Measurements from ENCODE around the gene PPP2R5A. TPM values are rescaled to one million over a fixed set of nuclear protein-coding genes. Genes with fewer than 3 reads are reported as not detected.

Gene PPP2R5A
- total and polyA plus RNA-seq, 9 donors = 23.2 to 34.2 (median 28.4) TPM

DNA sequence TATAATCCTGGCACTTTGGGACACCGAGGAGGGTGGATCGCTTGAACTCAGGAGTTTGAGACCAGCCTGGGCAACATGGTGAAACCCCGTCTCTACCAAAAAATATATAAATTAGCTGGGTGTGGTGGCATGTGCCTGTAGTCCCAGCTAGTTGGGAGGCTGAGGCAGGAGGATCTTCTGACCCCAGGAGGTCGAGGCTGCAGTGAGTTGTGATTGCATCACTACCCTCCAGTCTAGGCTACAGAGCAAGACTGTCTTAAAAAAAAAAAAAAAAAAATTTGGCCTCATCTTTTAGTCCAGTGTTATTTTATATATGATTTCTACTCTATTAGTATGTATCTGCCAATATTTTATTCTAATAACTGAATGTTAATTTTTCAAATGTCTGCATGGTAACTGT, 59.7 kb downstream of the PPP2R5A start:
- Histone ChIP-seq H3K27me3 (ENCODE audit: control insufficient read depth, insufficient read depth, low read length) (no peaks in the 10 kb centered on the region), H3K4me3 (ENCODE audit: low read length) (no peak overlapping the region), H3K4me1 (ENCODE audit: control insufficient read depth, insufficient read depth, low read length) (no peaks in the 10 kb centered on the region), H3K27ac (ENCODE audit: low read length) (no peak overlapping the region), H3K36me3 (ENCODE audit: control insufficient read depth, insufficient read depth, low read length) (peaks cover 9% of the 10 kb centered on the region), H3K9me3 (replicated peaks; ENCODE audit: control insufficient read depth, low read depth, low read length) (no peaks in the 10 kb centered on the region)
- DNase-seq = no peak
- no CpG with 5 or more reads among the region's 4 CpGs for WGBS (ENCODE audit: insufficient coverage)

DNA sequence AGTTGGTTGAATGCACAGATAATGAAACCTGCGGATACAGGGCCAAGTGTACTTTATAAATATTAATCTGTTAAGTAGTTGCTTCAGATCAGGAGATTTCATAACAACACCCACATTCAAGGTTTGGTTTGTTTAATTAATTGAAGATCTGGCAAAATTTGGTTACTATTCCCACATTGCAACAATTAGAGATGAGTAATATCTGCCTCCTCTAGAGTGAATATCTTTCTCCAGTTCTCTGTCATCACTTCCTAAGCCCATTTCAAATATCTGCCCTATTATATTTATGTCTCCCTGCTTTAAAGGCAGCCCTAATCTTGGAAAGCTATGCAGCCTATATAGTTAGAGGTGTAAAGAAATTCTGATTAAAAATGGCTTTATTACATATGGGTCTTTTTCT, 61.4 kb downstream of the PPP2R5A start:
- no CpG with 5 or more reads among the region's 1 CpG for WGBS (ENCODE audit: insufficient coverage)
- no peaks in the 10 kb centered on the region for H3K9me3 ChIP-seq (replicated peaks; ENCODE audit: control insufficient read depth, low read depth, low read length)
- DNase-seq = no peak
- no peaks in the 10 kb centered on the region for H3K27me3 ChIP-seq (ENCODE audit: control insufficient read depth, insufficient read depth, low read length)
- no peaks in the 10 kb centered on the region for H3K4me1 ChIP-seq (ENCODE audit: control insufficient read depth, insufficient read depth, low read length)
- H3K4me3 ChIP-seq (ENCODE audit: low read length) = no peak overlapping the region
- no peak overlapping the region for H3K27ac ChIP-seq (ENCODE audit: low read length)
- peaks cover 13% of the 10 kb centered on the region for H3K36me3 ChIP-seq (ENCODE audit: control insufficient read depth, insufficient read depth, low read length)

DNA sequence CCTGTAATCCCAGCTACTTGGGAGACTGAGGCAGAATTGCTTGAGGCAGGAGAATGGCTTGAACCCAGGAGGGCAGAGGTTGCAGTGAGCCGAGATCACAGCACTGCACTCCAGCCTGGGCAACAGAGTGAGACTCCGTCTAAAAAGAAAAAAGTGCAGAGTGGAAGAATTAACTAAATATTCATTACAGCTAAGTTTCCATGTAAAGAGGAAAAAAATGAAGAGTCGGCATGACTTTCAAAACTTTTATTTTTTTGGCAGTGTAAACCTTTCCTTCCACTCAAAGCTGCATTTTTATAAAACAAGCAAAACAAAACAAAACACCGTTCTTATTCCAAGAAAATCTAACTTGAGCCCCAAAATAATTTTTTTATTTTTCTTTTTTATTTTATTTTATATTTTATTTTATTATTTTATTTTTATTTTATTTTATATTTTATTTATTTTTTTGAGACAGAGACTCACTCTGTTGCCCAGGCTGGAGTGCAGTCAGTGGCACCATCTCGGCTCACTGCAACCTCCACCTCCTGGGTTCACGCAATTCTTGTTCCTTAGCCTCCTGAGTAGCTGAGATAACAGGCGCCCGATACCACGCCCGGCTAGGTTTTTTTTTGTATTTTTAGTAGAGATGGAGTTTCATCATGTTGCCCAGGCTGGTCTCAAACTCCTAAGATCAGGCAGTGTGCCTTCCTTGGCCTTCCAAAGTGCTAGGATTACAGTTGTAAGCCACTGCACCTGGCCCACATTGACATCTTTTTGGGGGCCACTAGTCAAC, 66.6 kb downstream of the PPP2R5A start:
- no peaks in the 10 kb centered on the region for H3K27me3 ChIP-seq (ENCODE audit: control insufficient read depth, insufficient read depth, low read length)
- H3K4me3 ChIP-seq (ENCODE audit: low read length) = no peak overlapping the region
- WGBS (ENCODE audit: insufficient coverage) = no CpG with 5 or more reads among the region's 10 CpGs
- no peak overlapping the region for H3K27ac ChIP-seq (ENCODE audit: low read length)
- no peak for DNase-seq
- H3K9me3 ChIP-seq (replicated peaks; ENCODE audit: control insufficient read depth, low read depth, low read length) = no peaks in the 10 kb centered on the region
- H3K4me1 ChIP-seq (ENCODE audit: control insufficient read depth, insufficient read depth, low read length) = no peaks in the 10 kb centered on the region
- peaks cover 31% of the 10 kb centered on the region for H3K36me3 ChIP-seq (ENCODE audit: control insufficient read depth, insufficient read depth, low read length)

DNA sequence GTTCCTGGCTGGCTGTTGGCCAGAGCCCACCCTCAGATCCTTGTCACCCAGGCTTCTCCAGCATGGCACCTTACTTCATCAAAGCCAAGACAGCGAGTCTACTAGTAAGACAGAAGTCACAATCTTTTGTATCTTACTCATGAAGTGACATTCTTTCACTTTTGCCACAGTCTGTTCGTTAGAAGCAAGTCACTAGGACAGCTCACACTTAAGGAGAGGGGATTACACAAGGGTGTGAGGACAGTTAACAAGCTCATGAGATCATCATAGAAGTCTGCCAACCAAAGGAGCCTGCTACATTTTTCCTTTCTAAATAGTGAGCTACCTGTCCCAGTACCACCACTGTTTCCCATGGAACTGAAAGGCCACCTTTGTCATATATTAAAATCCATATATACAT, 68.0 kb downstream of the PPP2R5A start:
- peaks cover 33% of the 10 kb centered on the region for H3K36me3 ChIP-seq (ENCODE audit: control insufficient read depth, insufficient read depth, low read length)
- H3K9me3 ChIP-seq (replicated peaks; ENCODE audit: control insufficient read depth, low read depth, low read length) = no peaks in the 10 kb centered on the region
- H3K4me3 ChIP-seq (ENCODE audit: low read length) = no peak overlapping the region
- no peak overlapping the region for H3K27ac ChIP-seq (ENCODE audit: low read length)
- no peaks in the 10 kb centered on the region for H3K27me3 ChIP-seq (ENCODE audit: control insufficient read depth, insufficient read depth, low read length)
- no peak for DNase-seq
- WGBS (ENCODE audit: insufficient coverage) = no CpG with 5 or more reads among the region's 2 CpGs
- H3K4me1 ChIP-seq (ENCODE audit: control insufficient read depth, insufficient read depth, low read length) = no peaks in the 10 kb centered on the region

DNA sequence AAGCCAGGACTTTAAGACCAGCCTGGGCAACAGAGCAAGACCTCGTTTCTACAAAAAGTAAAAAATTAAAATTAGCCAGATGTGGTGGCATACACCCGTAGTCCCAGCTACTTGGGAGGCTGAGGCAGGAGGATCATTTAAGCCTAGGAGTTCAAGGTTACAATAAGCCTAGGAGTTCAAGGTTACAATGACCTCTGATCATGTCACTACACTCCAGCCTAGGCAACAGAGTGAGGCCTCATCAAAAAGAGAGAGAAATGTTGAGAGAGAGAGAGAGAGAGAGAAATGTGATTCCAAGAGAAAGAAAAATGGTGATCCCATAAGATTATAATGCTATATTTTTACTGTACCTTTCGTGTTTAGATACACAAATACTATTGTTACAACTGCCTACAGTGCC, 69.3 kb downstream of the PPP2R5A start:
- no peak for DNase-seq
- Histone ChIP-seq H3K36me3 (ENCODE audit: control insufficient read depth, insufficient read depth, low read length) (peaks cover 33% of the 10 kb centered on the region), H3K4me3 (ENCODE audit: low read length) (no peak overlapping the region), H3K9me3 (replicated peaks; ENCODE audit: control insufficient read depth, low read depth, low read length) (no peaks in the 10 kb centered on the region), H3K4me1 (ENCODE audit: control insufficient read depth, insufficient read depth, low read length) (no peaks in the 10 kb centered on the region), H3K27ac (ENCODE audit: low read length) (no peak overlapping the region), H3K27me3 (ENCODE audit: control insufficient read depth, insufficient read depth, low read length) (no peaks in the 10 kb centered on the region)
- no CpG with 5 or more reads among the region's 3 CpGs for WGBS (ENCODE audit: insufficient coverage)

DNA sequence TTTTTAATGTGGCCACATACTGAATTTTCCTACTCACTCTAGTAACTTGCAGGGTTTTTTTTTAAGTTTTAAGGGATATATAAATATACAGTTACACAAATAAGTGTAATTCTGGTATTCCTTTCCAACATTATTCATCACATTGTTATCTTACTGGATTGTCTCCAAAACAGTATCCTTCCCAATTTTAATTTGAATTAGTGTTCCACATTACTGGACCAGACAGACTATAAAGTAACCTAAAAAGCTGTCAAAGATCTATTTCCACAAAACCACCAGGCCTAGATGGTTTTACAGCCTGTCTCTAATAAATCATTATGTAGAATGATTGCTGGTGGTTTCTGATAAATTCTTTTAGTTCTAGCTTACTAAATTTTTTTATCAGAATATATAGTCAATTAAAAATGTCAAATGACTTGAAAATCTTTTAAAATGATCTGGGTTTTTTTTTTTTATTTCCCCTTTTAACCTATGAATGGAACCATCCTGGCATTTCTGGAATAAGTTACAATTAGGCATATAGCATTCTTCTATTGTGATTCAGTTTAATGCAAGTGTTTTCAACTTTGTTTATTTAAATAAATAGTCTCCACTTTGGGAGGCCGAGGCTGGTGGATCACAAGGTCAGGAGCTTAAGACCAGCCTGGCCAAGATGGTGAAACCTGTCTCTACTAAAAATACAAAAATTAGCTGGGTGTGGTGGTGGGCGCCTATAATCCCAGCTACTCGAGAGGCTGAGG, 70.2 kb downstream of the PPP2R5A start:
- H3K36me3 ChIP-seq (ENCODE audit: control insufficient read depth, insufficient read depth, low read length) = peaks cover 33% of the 10 kb centered on the region
- no peaks in the 10 kb centered on the region for H3K27me3 ChIP-seq (ENCODE audit: control insufficient read depth, insufficient read depth, low read length)
- no peaks in the 10 kb centered on the region for H3K9me3 ChIP-seq (replicated peaks; ENCODE audit: control insufficient read depth, low read depth, low read length)
- H3K4me1 ChIP-seq (ENCODE audit: control insufficient read depth, insufficient read depth, low read length) = no peaks in the 10 kb centered on the region
- DNase-seq = no peak
- H3K4me3 ChIP-seq (ENCODE audit: low read length) = no peak overlapping the region
- no peak overlapping the region for H3K27ac ChIP-seq (ENCODE audit: low read length)
- WGBS (ENCODE audit: insufficient coverage) = 80% methylated on average over 1 of the region's 3 CpGs

DNA sequence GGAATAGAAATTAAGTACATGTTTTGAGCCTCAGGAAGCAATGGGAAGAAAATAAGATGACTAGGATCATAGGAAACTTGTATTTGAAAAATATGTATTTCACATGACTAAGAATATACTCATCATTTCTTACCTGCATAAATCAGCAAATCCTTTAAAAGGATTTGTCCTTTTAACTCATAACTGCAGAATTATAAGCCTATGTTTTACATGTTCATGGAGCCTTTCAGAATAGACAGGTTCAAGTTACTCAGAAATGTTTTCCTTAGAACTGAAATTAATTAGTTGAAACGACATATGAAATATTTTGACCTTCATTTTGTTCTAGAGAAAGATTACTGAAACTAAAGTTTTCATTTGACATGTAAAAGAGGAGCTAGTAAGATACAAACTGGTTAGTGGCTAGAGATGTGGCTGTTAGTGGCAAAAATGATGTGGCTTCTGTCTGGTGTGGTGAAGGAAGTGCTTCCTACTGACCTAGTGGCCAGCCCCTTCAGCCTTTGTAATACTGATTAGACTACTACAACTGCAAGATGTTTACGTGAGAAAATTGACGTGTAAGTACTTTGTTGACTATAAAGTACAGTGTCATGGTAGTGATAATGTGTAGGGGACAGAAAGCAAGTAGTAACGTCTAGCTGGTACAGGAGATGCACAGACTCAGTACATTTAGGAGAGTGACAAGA, 74.7 kb downstream of the PPP2R5A start:
- Histone ChIP-seq H3K27me3 (ENCODE audit: control insufficient read depth, insufficient read depth, low read length) (no peaks in the 10 kb centered on the region), H3K27ac (ENCODE audit: low read length) (no peak overlapping the region), H3K4me1 (ENCODE audit: control insufficient read depth, insufficient read depth, low read length) (no peaks in the 10 kb centered on the region), H3K36me3 (ENCODE audit: control insufficient read depth, insufficient read depth, low read length) (peaks cover 13% of the 10 kb centered on the region), H3K9me3 (replicated peaks; ENCODE audit: control insufficient read depth, low read depth, low read length) (no peaks in the 10 kb centered on the region), H3K4me3 (ENCODE audit: low read length) (no peak overlapping the region)
- DNase-seq = no peak
- 76% methylated on average over 2 of the region's 4 CpGs for WGBS (ENCODE audit: insufficient coverage)

DNA sequence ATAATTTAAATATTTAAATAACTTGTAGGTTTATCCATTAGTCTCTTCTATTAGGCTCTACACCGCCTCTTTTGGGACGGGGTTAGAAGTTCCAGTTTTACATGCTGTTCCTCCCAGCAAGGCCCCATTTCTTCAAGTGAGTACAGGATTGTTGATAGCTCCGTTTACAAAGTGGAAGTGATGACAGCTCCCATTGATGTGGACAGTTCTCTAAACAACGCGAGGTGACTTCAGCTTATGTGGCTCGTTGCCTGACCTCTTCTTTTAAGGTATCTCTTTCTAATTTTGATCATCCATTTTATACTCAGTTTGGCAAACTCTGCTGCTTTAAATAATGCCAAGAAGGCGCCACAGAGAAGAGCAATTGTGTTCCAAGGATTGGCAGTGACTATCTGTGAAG, 79.8 kb downstream of the PPP2R5A start:
- peaks cover 3% of the 10 kb centered on the region for H3K9me3 ChIP-seq (replicated peaks; ENCODE audit: control insufficient read depth, low read depth, low read length)
- 20% methylated on average over 1 of the region's 7 CpGs for WGBS (ENCODE audit: insufficient coverage)
- no peaks in the 10 kb centered on the region for H3K27me3 ChIP-seq (ENCODE audit: control insufficient read depth, insufficient read depth, low read length)
- H3K27ac ChIP-seq (ENCODE audit: low read length) = no peak overlapping the region
- no peak overlapping the region for H3K4me3 ChIP-seq (ENCODE audit: low read length)
- no peaks in the 10 kb centered on the region for H3K4me1 ChIP-seq (ENCODE audit: control insufficient read depth, insufficient read depth, low read length)
- no peak for DNase-seq
- H3K36me3 ChIP-seq (ENCODE audit: control insufficient read depth, insufficient read depth, low read length) = peaks cover 23% of the 10 kb centered on the region

DNA sequence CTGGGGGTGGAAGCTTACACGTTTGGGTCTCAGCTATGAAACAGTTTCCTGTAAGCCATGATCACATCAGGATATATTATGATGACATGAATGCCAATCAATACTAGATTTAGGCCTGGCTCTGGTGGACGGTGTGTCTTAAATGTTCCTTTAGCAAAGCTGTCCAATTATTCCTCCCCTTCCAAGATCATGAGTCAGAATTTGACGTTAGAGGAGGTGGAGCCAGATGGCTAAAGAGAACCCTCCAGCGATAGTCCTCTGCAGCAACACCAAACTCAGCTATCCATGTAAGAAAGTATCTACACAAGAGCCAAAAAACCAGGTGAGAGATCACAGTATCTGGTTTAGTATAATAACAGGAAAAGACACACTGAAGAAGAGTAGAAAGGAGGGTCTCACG, 81.7 kb downstream of the PPP2R5A start:
- Histone ChIP-seq H3K4me1 (ENCODE audit: control insufficient read depth, insufficient read depth, low read length) (no peaks in the 10 kb centered on the region), H3K9me3 (replicated peaks; ENCODE audit: control insufficient read depth, low read depth, low read length) (peaks cover 3% of the 10 kb centered on the region), H3K27me3 (ENCODE audit: control insufficient read depth, insufficient read depth, low read length) (no peaks in the 10 kb centered on the region), H3K4me3 (ENCODE audit: low read length) (no peak overlapping the region), H3K27ac (ENCODE audit: low read length) (no peak overlapping the region), H3K36me3 (ENCODE audit: control insufficient read depth, insufficient read depth, low read length) (peaks cover 21% of the 10 kb centered on the region)
- DNase-seq = no peak
- WGBS (ENCODE audit: insufficient coverage) = no CpG with 5 or more reads among the region's 5 CpGs

DNA sequence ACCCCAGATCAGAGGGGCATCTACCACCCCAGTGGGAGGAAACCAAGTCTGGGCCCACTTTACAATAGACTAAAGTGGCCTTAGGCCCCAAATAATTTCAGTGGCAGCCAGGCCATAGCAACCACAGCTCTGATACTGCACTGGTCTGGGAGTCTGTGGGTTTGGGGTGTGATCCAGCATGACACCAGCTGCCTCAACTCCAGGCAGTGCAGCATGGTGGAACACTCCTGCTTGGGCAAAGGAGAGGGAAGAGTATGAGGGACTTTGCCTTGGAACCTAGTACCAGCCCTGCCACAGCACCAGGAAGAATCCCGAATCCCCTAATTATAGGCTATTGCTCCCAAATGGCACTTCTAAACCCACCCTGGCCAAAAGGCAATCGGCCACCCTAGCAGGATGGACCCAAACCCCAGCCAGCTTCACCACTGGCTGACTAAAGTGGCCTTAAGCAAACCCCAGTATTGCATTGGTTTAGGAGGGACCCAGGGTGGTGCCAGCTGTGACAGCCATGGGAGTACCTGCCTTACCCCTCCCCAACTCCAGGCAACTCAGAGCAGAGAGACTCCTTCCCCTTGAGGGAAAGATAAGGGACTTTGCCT, 82.4 kb downstream of the PPP2R5A start:
- Histone ChIP-seq H3K4me1 (ENCODE audit: control insufficient read depth, insufficient read depth, low read length) (no peaks in the 10 kb centered on the region), H3K9me3 (replicated peaks; ENCODE audit: control insufficient read depth, low read depth, low read length) (peaks cover 3% of the 10 kb centered on the region), H3K27ac (ENCODE audit: low read length) (no peak overlapping the region), H3K36me3 (ENCODE audit: control insufficient read depth, insufficient read depth, low read length) (peaks cover 20% of the 10 kb centered on the region), H3K27me3 (ENCODE audit: control insufficient read depth, insufficient read depth, low read length) (no peaks in the 10 kb centered on the region), H3K4me3 (ENCODE audit: low read length) (no peak overlapping the region)
- no peak for DNase-seq
- no CpG with 5 or more reads among the region's 2 CpGs for WGBS (ENCODE audit: insufficient coverage)
